GM19043 (cell line): Measurements from ENCODE around the gene GOPC.
"Not testable (repeated sequence)": the region's sequence is repeated elsewhere in the genome, so short reads cannot be mapped to it uniquely, and the experiment has no call there.

Source experiments
- ATAC-seq: cut with Tn5 transposase; IDR thresholded peaks from one replicate; pipeline ENCODE4 v1.9.1; 2021; ENCODE audit warnings: low read depth; ENCODE audit not compliant: unreplicated experiment

GOPC gene

DNA sequence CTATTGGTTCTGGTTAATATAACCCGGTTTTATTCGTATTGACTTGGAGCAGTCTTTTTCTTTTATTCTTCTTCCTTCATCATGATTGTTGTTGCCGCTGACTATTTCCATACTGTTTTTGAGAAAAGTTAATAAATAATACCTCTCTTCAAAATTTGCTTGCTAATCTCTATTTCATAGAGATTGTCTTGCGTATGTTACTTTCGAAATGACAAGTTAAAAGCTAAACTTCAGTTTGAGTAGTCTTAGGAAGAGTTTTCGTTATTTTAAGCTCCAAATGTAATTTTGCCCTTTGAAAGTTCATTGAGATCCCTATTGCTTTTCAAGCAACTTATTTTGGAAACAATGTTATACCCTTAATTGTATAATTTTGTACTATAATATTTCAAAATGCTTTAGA is 83.4 kb downstream of the GOPC start:
- no peak for ATAC-seq

DNA sequence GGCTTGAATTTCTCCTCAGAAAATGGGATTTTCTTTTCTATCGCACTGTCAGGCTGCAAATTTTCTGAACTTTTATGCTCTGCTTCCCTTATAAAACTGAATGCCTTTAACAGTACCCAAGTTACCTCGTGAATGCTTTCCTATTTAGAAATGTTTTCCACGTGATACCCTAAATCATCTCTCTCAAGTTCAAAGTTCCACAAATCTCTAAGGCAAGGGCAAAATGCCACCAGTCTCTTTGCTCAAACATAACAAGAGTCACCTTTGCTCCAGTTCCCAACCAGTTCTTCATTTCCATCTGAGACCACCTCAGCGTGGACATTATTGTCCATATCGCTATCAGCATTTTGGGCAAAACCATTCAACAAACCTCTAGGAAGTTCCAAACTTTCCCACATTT is 84.3 kb downstream of the GOPC start:
- not testable (repeated sequence) for ATAC-seq

GRCh38 chr6:117515326-117515725 is 87.0 kb downstream of the GOPC start:
- ATAC-seq = no peak

DNA sequence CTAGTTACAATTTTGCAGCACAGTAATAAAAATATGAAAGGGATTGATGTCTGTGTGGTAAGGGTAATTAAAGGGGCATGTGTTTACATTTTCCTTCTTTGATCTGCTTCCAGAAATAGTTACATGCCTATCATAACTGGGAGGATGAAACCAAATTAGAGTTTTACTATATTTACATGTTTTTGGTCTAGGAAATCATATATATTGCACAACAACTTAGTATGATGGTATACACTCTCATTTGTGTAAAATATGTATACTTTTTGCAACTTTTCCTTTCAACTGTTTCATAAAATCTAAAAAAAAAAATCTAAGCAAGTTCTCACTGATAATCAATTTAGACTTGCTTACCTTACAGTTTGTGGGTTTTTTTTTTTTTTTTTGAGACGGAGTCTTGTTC is 87.7 kb downstream of the GOPC start:
- ATAC-seq = no peak

GRCh38 chr6:117513778-117514365 is 88.4 kb downstream of the GOPC start:
- no peak for ATAC-seq

GRCh38 chr6:117512987-117513573 is 89.2 kb downstream of the GOPC start:
- ATAC-seq = no peak

DNA sequence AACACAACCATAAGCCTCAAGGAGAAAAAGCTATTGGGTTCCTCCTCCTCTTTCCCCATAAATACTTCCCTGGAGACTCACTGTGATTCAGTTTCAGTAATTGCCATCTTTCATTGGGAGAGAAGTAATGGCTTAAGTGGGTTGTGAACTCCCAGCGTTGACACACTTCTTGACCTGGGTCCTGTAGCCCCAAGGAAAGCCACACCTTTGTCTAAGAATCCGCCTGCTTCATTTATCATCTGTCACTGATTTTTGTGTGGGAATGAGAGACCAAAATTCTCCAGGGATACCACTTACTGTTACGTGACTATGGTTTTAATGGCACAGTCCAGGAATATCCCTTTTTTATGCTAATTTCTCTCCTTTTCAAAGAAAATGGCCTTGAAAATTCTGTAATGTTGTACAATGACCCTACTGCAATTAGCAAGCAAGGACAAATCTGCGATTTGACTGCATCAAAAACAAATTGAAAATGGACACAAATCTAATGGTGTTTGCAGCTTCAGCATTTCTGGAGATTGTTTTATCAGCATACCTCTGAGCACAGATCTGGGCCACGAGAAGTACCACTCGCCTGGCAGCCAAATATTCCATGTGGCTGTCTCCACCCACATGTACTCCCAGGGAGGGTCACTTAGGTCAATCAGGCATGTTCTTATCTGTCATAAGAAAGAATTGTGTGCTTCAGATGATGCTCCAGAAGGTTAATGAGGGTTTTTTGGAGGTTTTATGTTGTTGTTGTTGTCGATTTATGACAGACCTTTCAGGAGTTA is 90.1 kb downstream of the GOPC start:
- ATAC-seq = no peak
